ENCODE measurements around the gene CAMTA2. TPM values are rescaled to one million over a fixed set of nuclear protein-coding genes. Genes with fewer than 3 reads are reported as not detected.

Gene CAMTA2
- total RNA-seq, 2 experiments from 2014 or later = 9.7 to 44.3 TPM

DNA sequence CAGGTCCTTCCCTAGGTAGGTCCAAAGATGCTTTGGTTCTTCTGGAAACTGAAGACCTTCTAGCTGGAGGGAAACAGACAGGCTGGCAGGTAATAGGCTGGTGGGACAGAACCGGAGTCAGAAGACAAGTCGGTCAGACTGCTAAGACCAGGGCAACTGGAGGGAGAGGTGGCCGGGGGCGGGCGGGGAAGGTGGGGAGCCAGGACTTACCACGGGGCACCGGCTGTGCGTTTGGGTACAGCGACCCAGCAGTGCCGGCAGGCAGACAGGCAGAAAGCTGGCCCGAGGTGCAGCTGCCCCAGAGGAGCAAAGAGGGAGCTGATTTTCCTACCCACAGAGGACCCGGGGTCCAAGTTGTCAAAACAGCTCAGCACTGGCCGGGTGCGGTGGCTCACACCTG, 47.2 kb upstream of the CAMTA2 start:
- DNase-seq (ENCODE audit: low spot score) = no peak
- TF ChIP-seq, protein P1, sequence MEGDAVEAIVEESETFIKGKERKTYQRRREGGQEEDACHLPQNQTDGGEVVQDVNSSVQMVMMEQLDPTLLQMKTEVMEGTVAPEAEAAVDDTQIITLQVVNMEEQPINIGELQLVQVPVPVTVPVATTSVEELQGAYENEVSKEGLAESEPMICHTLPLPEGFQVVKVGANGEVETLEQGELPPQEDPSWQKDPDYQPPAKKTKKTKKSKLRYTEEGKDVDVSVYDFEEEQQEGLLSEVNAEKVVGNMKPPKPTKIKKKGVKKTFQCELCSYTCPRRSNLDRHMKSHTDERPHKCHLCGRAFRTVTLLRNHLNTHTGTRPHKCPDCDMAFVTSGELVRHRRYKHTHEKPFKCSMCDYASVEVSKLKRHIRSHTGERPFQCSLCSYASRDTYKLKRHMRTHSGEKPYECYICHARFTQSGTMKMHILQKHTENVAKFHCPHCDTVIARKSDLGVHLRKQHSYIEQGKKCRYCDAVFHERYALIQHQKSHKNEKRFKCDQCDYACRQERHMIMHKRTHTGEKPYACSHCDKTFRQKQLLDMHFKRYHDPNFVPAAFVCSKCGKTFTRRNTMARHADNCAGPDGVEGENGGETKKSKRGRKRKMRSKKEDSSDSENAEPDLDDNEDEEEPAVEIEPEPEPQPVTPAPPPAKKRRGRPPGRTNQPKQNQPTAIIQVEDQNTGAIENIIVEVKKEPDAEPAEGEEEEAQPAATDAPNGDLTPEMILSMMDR (conservative IDR thresholded peaks at IDR 0.05; ENCODE audit: low read length) = no peak
- no peak for TF ChIP-seq EZH2phosphoT487 (IDR thresholded peaks at IDR 0.05; ENCODE audit: borderline replicate concordance, low read depth, low read length)
- H4K20me1 ChIP-seq (ENCODE audit: insufficient read depth, low read length) = no peaks in the 10 kb centered on the region
- H3K4me2 ChIP-seq (ENCODE audit: low read length) = peak overlapping the region; percentile 59; the same call in 1 of the 2 replicates
- BruUV-seq (replicated peaks) = no TSS peak
- POLR2A ChIA-PET = interaction anchor here (0.6 to 0.8 kb wide), 3 partner anchors 11 to 178 kb away, joined by 3 read pairs; no protein-coding TSS in a partner anchor
- intact Hi-C loops (cut with micrococcal nuclease; ENCODE audit: unreplicated experiment) = loop anchor here (5.0 kb wide), 1 partner anchor 47 kb away; the partner anchor contains the start of gene CAMTA2
- H3K79me2 ChIP-seq (ENCODE audit: insufficient read depth, low read depth, low read length) = no peaks in the 10 kb centered on the region
- no peak overlapping the region for H3K4me3 ChIP-seq (ENCODE audit: low read depth, low read length, poor library complexity, severe bottlenecking)
- peaks cover 38% of the 10 kb centered on the region for H3K4me1 ChIP-seq (ENCODE audit: insufficient read depth, low read length, poor library complexity, severe bottlenecking)
- no peaks in the 10 kb centered on the region for H3K9me2 ChIP-seq (ENCODE audit: insufficient read depth, low read length)
- no peak overlapping the region for H2AFZ ChIP-seq (ENCODE audit: low read length)
- H3K36me3 ChIP-seq (ENCODE audit: insufficient read depth, low read length) = no peaks in the 10 kb centered on the region
- CTCF ChIA-PET (ENCODE audit: unreplicated experiment) = interaction anchor here (0.6 kb wide), 1 partner anchor 27 kb away, joined by 3 read pairs; no protein-coding TSS in a partner anchor
- no peak overlapping the region for H3K27ac ChIP-seq (ENCODE audit: low read depth, low read length, poor library complexity, severe bottlenecking)
- no peaks in the 10 kb centered on the region for H3K9me3 ChIP-seq (ENCODE audit: low read length)

DNA sequence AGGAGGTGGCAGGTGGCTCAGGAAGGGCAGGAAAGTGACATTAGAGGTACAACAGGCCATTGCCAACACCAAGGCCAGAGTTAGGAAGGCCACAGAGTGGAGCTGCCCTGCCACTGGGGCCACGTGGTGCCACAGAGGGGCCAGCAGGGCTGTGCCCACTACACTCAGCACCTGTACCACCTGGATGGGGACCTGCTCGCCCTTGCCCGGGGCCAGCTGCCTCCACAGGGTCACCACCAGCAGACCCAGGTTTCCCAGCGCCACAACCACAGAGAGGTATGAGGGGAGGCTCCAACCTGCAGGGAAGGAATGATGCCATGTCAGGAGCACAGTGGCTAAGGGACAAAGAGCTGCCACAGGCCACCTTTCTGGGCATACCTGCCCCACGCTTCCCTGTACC, 46.6 kb upstream of the CAMTA2 start:
- no peak overlapping the region for H3K27ac ChIP-seq (ENCODE audit: low read depth, low read length, poor library complexity, severe bottlenecking)
- no peaks in the 10 kb centered on the region for H3K79me2 ChIP-seq (ENCODE audit: insufficient read depth, low read depth, low read length)
- peaks cover 38% of the 10 kb centered on the region for H3K4me1 ChIP-seq (ENCODE audit: insufficient read depth, low read length, poor library complexity, severe bottlenecking)
- H3K4me2 ChIP-seq (ENCODE audit: low read length) = no peak overlapping the region
- no peaks in the 10 kb centered on the region for H4K20me1 ChIP-seq (ENCODE audit: insufficient read depth, low read length)
- TF ChIP-seq, protein P1 (conservative IDR thresholded peaks at IDR 0.05; ENCODE audit: low read length) = no peak
- no peak for TF ChIP-seq EZH2phosphoT487 (IDR thresholded peaks at IDR 0.05; ENCODE audit: borderline replicate concordance, low read depth, low read length)
- ChIA-PET CTCF (ENCODE audit: unreplicated experiment) (interaction anchor here (0.6 kb wide), 1 partner anchor 28 kb away, joined by 3 read pairs; no protein-coding TSS in a partner anchor), POLR2A (interaction anchor here (0.6 kb wide), 2 partner anchors 17 to 179 kb away, joined by 3 read pairs; no protein-coding TSS in a partner anchor)
- H3K9me2 ChIP-seq (ENCODE audit: insufficient read depth, low read length) = no peaks in the 10 kb centered on the region
- BruUV-seq (replicated peaks) = no TSS peak
- no peaks in the 10 kb centered on the region for H3K36me3 ChIP-seq (ENCODE audit: insufficient read depth, low read length)
- H3K9me3 ChIP-seq (ENCODE audit: low read length) = no peaks in the 10 kb centered on the region
- no peak overlapping the region for H2AFZ ChIP-seq (ENCODE audit: low read length)
- intact Hi-C loops (cut with micrococcal nuclease; ENCODE audit: unreplicated experiment) = loop anchor here (5.0 kb wide), 1 partner anchor 47 kb away; the partner anchor contains the start of gene CAMTA2
- no peak overlapping the region for H3K4me3 ChIP-seq (ENCODE audit: low read depth, low read length, poor library complexity, severe bottlenecking)
- no peak for DNase-seq (ENCODE audit: low spot score)

DNA sequence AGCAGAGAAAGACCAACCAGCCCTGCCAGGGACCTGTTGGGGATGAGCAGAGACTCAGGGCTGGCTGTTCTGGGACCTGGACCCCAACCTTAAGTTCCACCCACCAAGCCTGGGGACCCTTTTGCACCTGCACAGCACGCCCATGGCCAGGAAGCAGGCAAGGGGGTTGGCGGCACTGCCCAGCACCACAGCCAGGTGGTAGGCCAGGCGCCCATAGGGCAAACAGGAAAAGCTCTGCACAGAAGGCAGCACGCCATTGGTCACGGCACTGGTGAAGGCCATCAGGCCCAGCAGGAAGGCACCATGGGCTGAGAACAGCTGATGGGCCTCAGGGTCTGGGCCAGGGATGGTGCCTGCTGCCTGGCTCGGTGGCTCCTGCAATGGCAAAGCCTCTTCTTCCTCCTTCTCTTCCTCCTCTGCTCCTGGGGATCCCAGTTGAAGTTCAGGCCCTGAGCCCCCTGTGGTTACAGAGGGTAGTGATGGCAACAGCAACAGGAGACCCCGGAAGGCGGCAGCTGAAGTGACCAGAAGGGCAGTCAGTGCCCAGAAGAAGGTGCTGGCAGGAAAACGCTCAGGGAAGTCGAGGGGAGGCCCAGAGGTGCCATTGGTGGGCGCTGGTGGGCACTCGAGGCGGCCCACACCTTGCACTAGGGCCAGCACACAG, 46.0 kb upstream of the CAMTA2 start:
- Histone ChIP-seq H3K4me2 (ENCODE audit: low read length) (no peak overlapping the region), H3K4me3 (ENCODE audit: low read depth, low read length, poor library complexity, severe bottlenecking) (no peak overlapping the region), H4K20me1 (ENCODE audit: insufficient read depth, low read length) (no peaks in the 10 kb centered on the region), H3K79me2 (ENCODE audit: insufficient read depth, low read depth, low read length) (no peaks in the 10 kb centered on the region), H3K4me1 (ENCODE audit: insufficient read depth, low read length, poor library complexity, severe bottlenecking) (peaks cover 38% of the 10 kb centered on the region), H3K27ac (ENCODE audit: low read depth, low read length, poor library complexity, severe bottlenecking) (no peak overlapping the region), H3K9me2 (ENCODE audit: insufficient read depth, low read length) (no peaks in the 10 kb centered on the region), H3K36me3 (ENCODE audit: insufficient read depth, low read length) (no peaks in the 10 kb centered on the region), H2AFZ (ENCODE audit: low read length) (no peak overlapping the region), H3K9me3 (ENCODE audit: low read length) (no peaks in the 10 kb centered on the region)
- no peak for TF ChIP-seq EZH2phosphoT487 (IDR thresholded peaks at IDR 0.05; ENCODE audit: borderline replicate concordance, low read depth, low read length)
- TF ChIP-seq, protein P1 (conservative IDR thresholded peaks at IDR 0.05; ENCODE audit: low read length) = peak; percentile 37
- no TSS peak for BruUV-seq (replicated peaks)
- no peak for DNase-seq (ENCODE audit: low spot score)
- ChIA-PET CTCF (ENCODE audit: unreplicated experiment) (no interaction called here), POLR2A (no interaction called here)
- intact Hi-C loops (cut with micrococcal nuclease; ENCODE audit: unreplicated experiment) = loop anchor here (5.0 kb wide), 1 partner anchor 46 kb away; the partner anchor contains the start of gene CAMTA2
